Cardiac ventricle fibroblast (primary cell): ENCODE data around the gene MAPK11. TPM values are rescaled to one million over a fixed set of nuclear protein-coding genes. Genes with fewer than 3 reads are reported as not detected.

Experiments
- total RNA-seq: library from RNA; depleted of rRNA; stranded (reverse); fragments of >200 nt; gene quantifications from 2 replicates; pipeline ENCODE4 v1.2.3, GENCODE V29; 2015

The MAPK11 gene
- total RNA-seq: 8.3 and 12.4 TPM in 2 replicates

GRCh38 chr22:50269970-50270665 lies at the start of gene MAPK11:
MAPK11 (minus strand) TSS chr22:50270380; CDS start chr22:50270292, 88 bp downstream.

GRCh38 chr22:50306753-50307749 lies 36.9 kb upstream of the MAPK11 start, which contains the start of gene PLXNB2:
PLXNB2 (minus strand) TSS chr22:50307646; CDS start chr22:50290584, 17,062 bp downstream.

DNA sequence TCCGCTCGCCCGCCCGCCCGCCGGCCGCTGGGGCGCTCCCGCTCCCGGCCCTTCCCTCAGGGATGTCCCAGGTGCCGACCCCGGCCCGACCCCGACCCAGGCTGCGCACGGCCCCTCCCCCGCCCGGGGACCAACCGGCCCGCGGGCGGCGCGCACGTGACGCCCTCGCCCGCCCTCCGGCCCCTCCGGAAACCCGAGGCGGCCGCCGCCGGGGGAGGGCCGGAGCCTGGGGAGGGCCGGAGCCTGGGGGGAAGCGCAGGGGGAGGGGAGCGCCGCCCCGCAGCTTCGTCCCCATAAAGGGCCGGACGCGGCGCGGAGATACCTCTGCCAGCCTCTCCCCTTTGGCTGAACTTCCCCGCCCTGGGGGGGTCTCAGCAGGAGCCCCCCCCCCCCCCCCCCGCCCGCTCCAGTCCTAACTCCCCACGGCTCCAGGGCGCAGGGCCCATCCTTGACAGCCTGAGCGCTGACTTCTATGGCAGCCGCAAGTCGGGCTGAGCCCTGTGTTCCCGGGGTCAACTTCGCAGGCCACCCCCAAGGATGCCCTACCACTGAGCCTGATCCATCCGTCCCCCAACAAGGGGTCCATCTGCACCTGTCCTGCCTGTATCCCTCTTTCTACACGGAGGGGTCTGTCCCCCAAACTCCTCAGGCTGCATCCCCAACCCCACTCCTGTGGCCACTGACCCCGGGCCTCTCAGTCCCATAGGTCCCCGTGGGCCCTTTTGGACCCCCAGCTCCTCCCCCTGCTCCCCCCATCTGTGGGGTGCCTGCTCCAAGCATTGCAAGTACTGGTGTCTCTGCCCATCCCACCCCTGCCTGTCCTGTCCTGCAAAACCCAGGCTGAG lies 8.3 kb downstream of the MAPK11 start, which contains the start of gene MAPK12:
MAPK12 (minus strand) TSS at position 69 of the 845 bp plus-strand sequence. CDS start 174 bp downstream, outside the sequence.

GRCh38 chr22:50250555-50251476 lies 19.4 kb downstream of the MAPK11 start, which contains the start of gene HDAC10:
HDAC10 (minus strand) TSS chr22:50251265; CDS start chr22:50251032, 233 bp downstream.

GRCh38 chr22:50244420-50245213 lies 25.6 kb downstream of the MAPK11 start, which contains the start of gene TUBGCP6:
TUBGCP6 (minus strand) TSS chr22:50245023; CDS start chr22:50244459, 564 bp downstream.

Other genes starting within 250 kb of the MAPK11 start
- gene TTLL8, start 212.1 kb downstream of the MAPK11 start, total RNA-seq: not detected in 2 replicates
- gene MLC1, start 185.0 kb downstream of the MAPK11 start, total RNA-seq: 0.54 and 0.87 TPM in 2 replicates
- 0.39 and 0.56 TPM in 2 replicates for gene MOV10L1, start 180.4 kb downstream of the MAPK11 start, total RNA-seq
- 2.6 and 2.7 TPM in 2 replicates for gene PANX2, start 99.6 kb downstream of the MAPK11 start, total RNA-seq
- 19.4 and 22.1 TPM in 2 replicates for gene TRABD, start 84.5 kb downstream of the MAPK11 start, total RNA-seq
- 18.1 and 21.4 TPM in 2 replicates for gene SELENOO, start 69.4 kb downstream of the MAPK11 start, total RNA-seq
- 16.3 and 17.3 TPM in 2 replicates for gene TUBGCP6, start 25.4 kb downstream of the MAPK11 start, total RNA-seq
- gene HDAC10, start 19.1 kb downstream of the MAPK11 start, total RNA-seq: 29.0 and 29.2 TPM in 2 replicates
- 24.5 and 31.3 TPM in 2 replicates for gene MAPK12, start 8.7 kb downstream of the MAPK11 start, total RNA-seq
- 211 and 212 TPM in 2 replicates for gene PLXNB2, start 37.3 kb upstream of the MAPK11 start, total RNA-seq
- 1.1 and 1.4 TPM in 2 replicates for gene DENND6B, start 56.6 kb upstream of the MAPK11 start, total RNA-seq
- gene PPP6R2, start 72.9 kb upstream of the MAPK11 start, total RNA-seq: 31.6 and 39.3 TPM in 2 replicates
- gene SBF1, start 204.7 kb upstream of the MAPK11 start, total RNA-seq: 40.4 and 54.6 TPM in 2 replicates
- gene ADM2, start 211.2 kb upstream of the MAPK11 start, total RNA-seq: 2.0 and 9.4 TPM in 2 replicates
- gene MIOX, start 216.5 kb upstream of the MAPK11 start, total RNA-seq: not detected in 2 replicates
- 66.0 and 69.6 TPM in 2 replicates for gene LMF2, start 237.3 kb upstream of the MAPK11 start, total RNA-seq
- gene NCAPH2, start 237.8 kb upstream of the MAPK11 start, total RNA-seq: 17.7 and 20.5 TPM in 2 replicates